Measurements from ENCODE around the gene CXorf66.
"Not testable (repeated sequence)": the region's sequence is repeated elsewhere in the genome, so short reads cannot be mapped to it uniquely, and the experiment has no call there.

Gene CXorf66

GRCh38 chrX:139930401-139930800 lies 34.9 kb downstream of the CXorf66 start:
- in situ Hi-C loops (cut with MboI; ENCODE audit: low sequenced_read_pairs) = no loop called here

DNA sequence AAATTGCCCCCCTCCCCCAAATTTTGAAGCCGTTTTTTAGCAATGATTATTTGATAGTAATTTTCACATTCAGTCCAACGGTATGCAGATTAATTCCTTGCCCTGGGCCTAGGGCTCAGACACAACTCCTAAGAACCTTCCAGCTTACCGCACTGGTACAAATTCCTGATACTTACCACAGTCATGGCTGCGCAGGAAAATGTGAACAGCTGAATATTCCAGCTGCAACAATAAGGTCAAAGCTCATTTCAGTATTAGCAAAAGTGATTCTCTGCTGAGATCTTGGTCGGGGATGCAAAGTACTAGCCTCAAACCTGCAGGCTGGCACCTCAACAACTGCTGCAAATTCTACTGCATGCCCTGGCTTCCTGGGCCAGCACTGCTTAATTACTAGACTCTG lies 35.4 kb downstream of the CXorf66 start:
- in situ Hi-C loops (cut with MboI; ENCODE audit: low sequenced_read_pairs) = no loop called here

- in situ Hi-C loops (cut with MboI; ENCODE audit: low sequenced_read_pairs) = no loop called here
These were observed 40.6 kb downstream of the CXorf66 start for GRCh38 chrX:139924696-139925095.

DNA sequence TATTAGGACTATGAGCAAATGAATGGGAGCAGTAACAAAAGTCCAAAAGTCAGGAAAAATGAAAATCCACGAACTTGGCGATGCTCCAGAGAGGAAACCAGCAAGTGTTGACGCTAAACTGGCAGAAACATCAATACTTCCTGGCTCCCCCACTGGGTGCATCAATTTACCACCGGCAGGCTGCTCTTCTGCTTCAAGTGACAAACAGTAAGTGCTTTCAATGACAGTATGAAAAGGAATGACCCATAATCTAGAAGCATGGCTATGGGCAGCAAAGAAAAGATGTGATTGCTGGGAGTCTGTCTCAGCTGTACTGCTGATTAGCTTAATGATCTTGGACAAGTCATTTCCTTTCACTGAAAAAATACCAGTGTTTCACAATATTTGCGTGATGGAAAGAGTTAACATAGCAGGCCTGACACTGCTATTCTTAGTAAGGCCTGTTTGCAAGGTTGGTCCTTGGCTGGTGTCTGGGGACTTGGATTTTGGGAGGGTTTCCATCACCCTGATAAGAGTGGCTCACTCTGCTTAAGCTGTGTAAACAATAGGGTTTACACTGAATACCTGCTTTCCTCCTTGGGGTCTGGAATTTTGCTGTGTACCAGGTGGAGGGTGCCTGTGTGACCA lies 41.1 kb downstream of the CXorf66 start:
- in situ Hi-C loops (cut with MboI; ENCODE audit: low sequenced_read_pairs) = no loop called here

DNA sequence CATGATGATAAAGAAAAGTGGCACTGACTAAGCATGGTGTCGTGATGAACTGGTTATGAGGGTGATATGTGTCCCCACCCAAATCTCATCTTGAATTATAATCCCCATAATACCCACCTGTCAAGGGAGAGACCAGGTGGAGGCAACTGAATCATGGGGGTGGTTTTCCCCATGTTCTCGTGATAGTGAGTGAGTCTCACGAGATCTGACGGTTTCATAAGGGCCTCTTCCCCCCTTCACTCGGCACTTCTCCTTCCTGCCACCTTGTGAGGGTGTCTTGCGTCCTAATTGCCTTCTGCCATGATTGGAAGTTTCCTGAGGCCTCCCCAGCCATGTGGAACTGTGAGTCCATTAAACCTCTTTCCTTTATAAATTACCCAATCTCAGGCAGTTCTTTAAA lies 44.2 kb downstream of the CXorf66 start:
- in situ Hi-C loops (cut with MboI; ENCODE audit: low sequenced_read_pairs) = not testable (repeated sequence)

GRCh38 chrX:139920316-139920715 lies 45.0 kb downstream of the CXorf66 start:
- in situ Hi-C loops (cut with MboI; ENCODE audit: low sequenced_read_pairs) = no loop called here

DNA sequence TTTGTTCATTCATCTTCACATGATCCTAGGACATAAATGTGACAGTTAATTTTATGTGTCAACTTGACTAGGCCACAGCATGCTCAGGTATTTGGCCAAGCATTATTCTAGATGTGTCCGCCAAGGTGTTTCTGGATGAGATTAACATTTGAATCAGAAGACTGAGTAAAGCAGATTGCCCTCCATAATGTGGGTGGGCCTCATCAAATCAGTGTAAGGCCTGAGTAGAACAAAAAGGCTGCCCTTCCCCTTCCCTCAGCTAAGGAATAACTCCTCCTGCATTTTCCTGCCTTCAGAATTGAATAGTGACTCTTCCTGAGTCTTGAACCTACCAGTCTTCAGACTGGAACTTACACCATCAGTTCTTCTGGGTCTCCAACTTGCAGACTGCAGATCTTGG lies 50.9 kb downstream of the CXorf66 start:
- in situ Hi-C loops (cut with MboI; ENCODE audit: low sequenced_read_pairs) = no loop called here

- in situ Hi-C loops (cut with MboI; ENCODE audit: low sequenced_read_pairs) = no loop called here
These were observed 55.6 kb downstream of the CXorf66 start for GRCh38 chrX:139909712-139910111.

DNA sequence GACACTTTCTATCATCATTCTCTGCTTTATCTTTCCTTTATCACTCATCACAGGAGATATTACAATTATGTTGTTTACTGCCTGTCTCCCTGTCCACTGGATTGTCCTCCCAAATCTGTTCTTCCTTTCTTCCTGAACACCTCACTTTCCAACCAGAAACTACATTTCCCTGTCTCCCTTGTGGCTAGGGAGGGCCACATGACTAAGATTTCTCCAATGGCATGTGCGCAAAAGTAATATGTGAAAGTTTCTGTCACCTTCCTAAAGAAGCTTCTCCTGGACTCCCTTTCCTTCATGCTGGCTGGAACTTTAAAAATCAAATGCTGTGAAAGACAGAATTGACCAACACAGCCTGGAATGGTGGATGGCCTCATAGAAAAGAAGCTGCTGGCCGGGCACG lies 58.2 kb downstream of the CXorf66 start:
- in situ Hi-C loops (cut with MboI; ENCODE audit: low sequenced_read_pairs) = no loop called here

GRCh38 chrX:139905743-139906142 lies 59.6 kb downstream of the CXorf66 start:
- in situ Hi-C loops (cut with MboI; ENCODE audit: low sequenced_read_pairs) = no loop called here

Measured in HL-60/S4 treated with retinoic acid at 250 ng/mL for 4 days and 3 days (cell line).